GM12878 (cell line): ENCODE results near the gene PRSS1. TPM values are rescaled to one million over a fixed set of nuclear protein-coding genes. Genes with fewer than 3 reads are reported as not detected.
"Not testable (repeated sequence)": the region's sequence is repeated elsewhere in the genome, so short reads cannot be mapped to it uniquely, and the experiment has no call there.

Experiments
- ATAC-seq: fragments of 200-7000 bp; cut with Tn5 transposase; 3 replicates; pipeline ENCODE4 v1.9.1; 2020; ENCODE audit warnings: mild to moderate bottlenecking, moderate library complexity
- BruUV-seq: library from RNA; stranded (reverse); fragments of 400-500 nt; replicated peaks from 2 replicates; lab custom pipeline; 2021; lab: Mats Ljungman, UMichigan
- CTCF ChIA-PET: fragments of 300-600 bp; sonication (Branson Sonifier 250); formaldehyde crosslinking; extraction: SDS; loops from one replicate; lab custom pipeline; 2021; ENCODE audit warnings: inconsistent platforms; lab: Yijun Ruan, JAX
- POLR2A ChIA-PET: fragments of 350-600 bp; formaldehyde crosslinking; extraction: SDS; loops from one replicate; lab custom pipeline; 2021; ENCODE audit warnings: inconsistent platforms; lab: Charles Lee
- RAD21 ChIA-PET: fragments of 300-600 bp; sonication (Branson Sonifier 250); formaldehyde crosslinking; loops from one replicate; lab custom pipeline; 2023; ENCODE audit warnings: antibody characterized with exemption; ENCODE audit not compliant: unreplicated experiment; lab: Charles Lee
- SMC1A ChIA-PET: fragments of 300-600 bp; sonication (Branson Sonifier 250); formaldehyde crosslinking; loops from one replicate; lab custom pipeline; 2023; ENCODE audit not compliant: unreplicated experiment, uncharacterized antibody; lab: Charles Lee
- DNase-seq: peaks from one replicate; pipeline ENCODE4 v3.0.0-alpha.2; 2011; ENCODE audit warnings: low read depth, low spot score
- FAIRE-seq: peaks from 3 replicates; lab custom pipeline; 2011; peaks lifted over from hg19 to GRCh38; lab: Jason Lieb, UNC
- H2AFZ ChIP-seq: 2 replicates; pipeline ENCODE4 v1.6.0; 2011; ENCODE audit warnings: low read depth, low read length, control low read depth; ENCODE audit not compliant: control insufficient read depth
- H3K27ac ChIP-seq: 2 replicates; pipeline ENCODE4 v1.5.1; 2011; ENCODE audit warnings: control low read depth; ENCODE audit not compliant: control insufficient read depth, insufficient read depth
- H3K27me3 ChIP-seq, 2 experiments: replicated peaks in 1 of 2; 2 replicates each; pipeline versions ENCODE4 v1.6.0 to v1.6.1; 2011; ENCODE audit warnings: low read length in 1 of 2; ENCODE audit not compliant: control insufficient read depth in 2 of 2, insufficient read depth in 2 of 2
- H3K36me3 ChIP-seq, 2 experiments: 2 replicates each; pipeline ENCODE4 v1.5.1; 2011; ENCODE audit warnings: low read length in 1 of 2; ENCODE audit not compliant: control insufficient read depth in 2 of 2, insufficient read depth in 2 of 2
- H3K4me1 ChIP-seq: 2 replicates; pipeline ENCODE4 v1.6.1; 2011; ENCODE audit warnings: mild to moderate bottlenecking, low read length, moderate library complexity, mixed read lengths; ENCODE audit not compliant: control insufficient read depth, insufficient read depth
- H3K4me2 ChIP-seq: 2 replicates; pipeline ENCODE4 v1.6.0; 2011; ENCODE audit warnings: control low read depth; ENCODE audit not compliant: control insufficient read depth, insufficient read depth
- H3K4me3 ChIP-seq: fragments of 200-600 bp; sonication (generic); 2 replicates; pipeline ENCODE4 v1.5.1; 2016
- H3K79me2 ChIP-seq: 2 replicates; pipeline ENCODE4 v1.6.0; 2011; ENCODE audit warnings: low read length; ENCODE audit not compliant: control insufficient read depth, insufficient read depth
- H3K9ac ChIP-seq: 2 replicates; pipeline ENCODE4 v1.8.0; 2011; ENCODE audit warnings: low read length, control low read depth, mixed read lengths; ENCODE audit not compliant: control insufficient read depth, insufficient read depth
- H3K9me3 ChIP-seq: replicated peaks from 3 replicates; pipeline ENCODE4 v1.5.1; 2011; ENCODE audit warnings: mild to moderate bottlenecking, low read length; ENCODE audit not compliant: control insufficient read depth, insufficient read depth
- H4K20me1 ChIP-seq: 2 replicates; pipeline ENCODE4 v1.6.0; 2011; ENCODE audit not compliant: control insufficient read depth, insufficient read depth
- CBX3 ChIP-seq: fragments of 200-600 bp; sonication (generic); IDR thresholded peaks from 2 replicates; pipeline ENCODE4 v1.6.1; 2016; ENCODE audit warnings: low read depth, borderline replicate concordance
- FOXM1 ChIP-seq: IDR thresholded peaks from 2 replicates; pipeline ENCODE4 v1.6.1; 2012; ENCODE audit warnings: low read depth, mild to moderate bottlenecking, inconsistent platforms, low read length, moderate library complexity
- HDAC6 ChIP-seq: fragments of 200-600 bp; sonication (generic); IDR thresholded peaks from one replicate; pipeline ENCODE4 v1.8.0; 2017; ENCODE audit warnings: antibody characterized with exemption; ENCODE audit not compliant: unreplicated experiment
- MEF2B ChIP-seq: fragments of 450-650 bp; IDR thresholded peaks from 2 replicates; pipeline ENCODE4 v1.6.1; 2018; ENCODE audit warnings: mild to moderate bottlenecking, moderate library complexity; ENCODE audit not compliant: partially characterized antibody, poor library complexity, severe bottlenecking
- MTA2 ChIP-seq: fragments of 450-650 bp; IDR thresholded peaks from 2 replicates; pipeline ENCODE4 v1.6.1; 2016; ENCODE audit warnings: low read depth, mild to moderate bottlenecking, moderate library complexity
- NFYB ChIP-seq: IDR thresholded peaks from 2 replicates; pipeline ENCODE4 v1.6.1; 2011; ENCODE audit warnings: low read depth, mild to moderate bottlenecking, low read length, improper control_type of control experiment, moderate library complexity; ENCODE audit not compliant: insufficient read depth
- YBX1 ChIP-seq: fragments of 450-650 bp; IDR thresholded peaks from 2 replicates; pipeline ENCODE4 v1.6.1; 2016; ENCODE audit warnings: antibody characterized with exemption
- ZNF207 ChIP-seq: fragments of 450-650 bp; IDR thresholded peaks from 2 replicates; pipeline ENCODE4 v1.6.1; 2014; ENCODE audit warnings: antibody characterized with exemption, mild to moderate bottlenecking, borderline replicate concordance
- WGBS: methylation state at CpG from one replicate; pipeline ENCODE4 v1.1.6; 2016; ENCODE audit warnings: low lambda C conversion rate; ENCODE audit not compliant: insufficient replicate concordance, insufficient coverage; ENCODE audit errors: missing lambda C conversion rate; 5-methylcytosine and 5-hydroxymethylcytosine counted together
- in situ Hi-C: fragments of 300-500 bp; cut with MboI; formaldehyde crosslinking; loops from 9 replicates; pipeline ENCODE4 v1.14.3; 2018; ENCODE audit warnings: mixed read lengths
- intact Hi-C: fragments of 100-400 bp; cut with micrococcal nuclease; formaldehyde crosslinking; loops from one replicate; pipeline ENCODE4 v1.14.2; 2022; ENCODE audit not compliant: unreplicated experiment
- polyA plus RNA-seq, 11 experiments: library from polyadenylated mRNA; depleted of rRNA in 4 of 11; unstranded in 6 of 11; stranded (reverse) in 5 of 11; fragments of >200 nt; fragmentation: Nextera tagmentation in 4 of 11; fragmentation: Illumina TruSeq in 1 of 11; extraction: Ambion mirVana in 4 of 11; extraction: Trizol in 1 of 11; gene quantifications; 1 replicate in 1 of 11; 2 replicates in 10 of 11; pipeline versions ENCODE4 v1.2.1 to v1.2.3, GENCODE V29; 2011 to 2016; ENCODE audit warnings: inconsistent platforms in 2 of 11, missing spikeins in 2 of 11, low read depth in 1 of 11
- total RNA-seq, 4 experiments: library from RNA; depleted of rRNA in 3 of 4; stranded (reverse); fragments of >200 nt in 3 of 4; fragmentation: Illumina TruSeq in 1 of 4; extraction: Trizol in 1 of 4; gene quantifications; 2 replicates each; pipeline versions ENCODE4 v1.2.1 to v1.2.3, GENCODE V29; 2013 to 2021
- TF ChIP-seq, protein P1 (sequence below): fragments of 150-350 bp; IDR thresholded peaks from 2 replicates; pipeline ENCODE4 v1.6.1; 2016; ENCODE audit warnings: low read depth, low read length
- TF ChIP-seq, protein P2 (sequence below): IDR thresholded peaks from 2 replicates; pipeline ENCODE4 v1.6.1; 2012; ENCODE audit warnings: improper control_type of control experiment, low read depth, low read length; ENCODE audit not compliant: insufficient replicate concordance

The PRSS1 gene
- total and polyA plus RNA-seq, 10 of the 15 experiments (the other 5 are each of a cell fraction or from before 2014, with no cell fraction given), result 11.9 TPM; not detected in 9

GRCh38 chr7:142750321-142750938 is 1.2 kb downstream of the PRSS1 start (continued):
- TF ChIP-seq, protein P1, sequence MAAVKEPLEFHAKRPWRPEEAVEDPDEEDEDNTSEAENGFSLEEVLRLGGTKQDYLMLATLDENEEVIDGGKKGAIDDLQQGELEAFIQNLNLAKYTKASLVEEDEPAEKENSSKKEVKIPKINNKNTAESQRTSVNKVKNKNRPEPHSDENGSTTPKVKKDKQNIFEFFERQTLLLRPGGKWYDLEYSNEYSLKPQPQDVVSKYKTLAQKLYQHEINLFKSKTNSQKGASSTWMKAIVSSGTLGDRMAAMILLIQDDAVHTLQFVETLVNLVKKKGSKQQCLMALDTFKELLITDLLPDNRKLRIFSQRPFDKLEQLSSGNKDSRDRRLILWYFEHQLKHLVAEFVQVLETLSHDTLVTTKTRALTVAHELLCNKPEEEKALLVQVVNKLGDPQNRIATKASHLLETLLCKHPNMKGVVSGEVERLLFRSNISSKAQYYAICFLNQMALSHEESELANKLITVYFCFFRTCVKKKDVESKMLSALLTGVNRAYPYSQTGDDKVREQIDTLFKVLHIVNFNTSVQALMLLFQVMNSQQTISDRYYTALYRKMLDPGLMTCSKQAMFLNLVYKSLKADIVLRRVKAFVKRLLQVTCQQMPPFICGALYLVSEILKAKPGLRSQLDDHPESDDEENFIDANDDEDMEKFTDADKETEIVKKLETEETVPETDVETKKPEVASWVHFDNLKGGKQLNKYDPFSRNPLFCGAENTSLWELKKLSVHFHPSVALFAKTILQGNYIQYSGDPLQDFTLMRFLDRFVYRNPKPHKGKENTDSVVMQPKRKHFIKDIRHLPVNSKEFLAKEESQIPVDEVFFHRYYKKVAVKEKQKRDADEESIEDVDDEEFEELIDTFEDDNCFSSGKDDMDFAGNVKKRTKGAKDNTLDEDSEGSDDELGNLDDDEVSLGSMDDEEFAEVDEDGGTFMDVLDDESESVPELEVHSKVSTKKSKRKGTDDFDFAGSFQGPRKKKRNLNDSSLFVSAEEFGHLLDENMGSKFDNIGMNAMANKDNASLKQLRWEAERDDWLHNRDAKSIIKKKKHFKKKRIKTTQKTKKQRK, result no peak
- TF ChIP-seq FOXM1 (no peak), CBX3 (no peak), YBX1 (no peak), NFYB (no peak), MTA2 (no peak), MEF2B (no peak), ZNF207 (no peak), HDAC6 (no peak)
- TF ChIP-seq, protein P2, sequence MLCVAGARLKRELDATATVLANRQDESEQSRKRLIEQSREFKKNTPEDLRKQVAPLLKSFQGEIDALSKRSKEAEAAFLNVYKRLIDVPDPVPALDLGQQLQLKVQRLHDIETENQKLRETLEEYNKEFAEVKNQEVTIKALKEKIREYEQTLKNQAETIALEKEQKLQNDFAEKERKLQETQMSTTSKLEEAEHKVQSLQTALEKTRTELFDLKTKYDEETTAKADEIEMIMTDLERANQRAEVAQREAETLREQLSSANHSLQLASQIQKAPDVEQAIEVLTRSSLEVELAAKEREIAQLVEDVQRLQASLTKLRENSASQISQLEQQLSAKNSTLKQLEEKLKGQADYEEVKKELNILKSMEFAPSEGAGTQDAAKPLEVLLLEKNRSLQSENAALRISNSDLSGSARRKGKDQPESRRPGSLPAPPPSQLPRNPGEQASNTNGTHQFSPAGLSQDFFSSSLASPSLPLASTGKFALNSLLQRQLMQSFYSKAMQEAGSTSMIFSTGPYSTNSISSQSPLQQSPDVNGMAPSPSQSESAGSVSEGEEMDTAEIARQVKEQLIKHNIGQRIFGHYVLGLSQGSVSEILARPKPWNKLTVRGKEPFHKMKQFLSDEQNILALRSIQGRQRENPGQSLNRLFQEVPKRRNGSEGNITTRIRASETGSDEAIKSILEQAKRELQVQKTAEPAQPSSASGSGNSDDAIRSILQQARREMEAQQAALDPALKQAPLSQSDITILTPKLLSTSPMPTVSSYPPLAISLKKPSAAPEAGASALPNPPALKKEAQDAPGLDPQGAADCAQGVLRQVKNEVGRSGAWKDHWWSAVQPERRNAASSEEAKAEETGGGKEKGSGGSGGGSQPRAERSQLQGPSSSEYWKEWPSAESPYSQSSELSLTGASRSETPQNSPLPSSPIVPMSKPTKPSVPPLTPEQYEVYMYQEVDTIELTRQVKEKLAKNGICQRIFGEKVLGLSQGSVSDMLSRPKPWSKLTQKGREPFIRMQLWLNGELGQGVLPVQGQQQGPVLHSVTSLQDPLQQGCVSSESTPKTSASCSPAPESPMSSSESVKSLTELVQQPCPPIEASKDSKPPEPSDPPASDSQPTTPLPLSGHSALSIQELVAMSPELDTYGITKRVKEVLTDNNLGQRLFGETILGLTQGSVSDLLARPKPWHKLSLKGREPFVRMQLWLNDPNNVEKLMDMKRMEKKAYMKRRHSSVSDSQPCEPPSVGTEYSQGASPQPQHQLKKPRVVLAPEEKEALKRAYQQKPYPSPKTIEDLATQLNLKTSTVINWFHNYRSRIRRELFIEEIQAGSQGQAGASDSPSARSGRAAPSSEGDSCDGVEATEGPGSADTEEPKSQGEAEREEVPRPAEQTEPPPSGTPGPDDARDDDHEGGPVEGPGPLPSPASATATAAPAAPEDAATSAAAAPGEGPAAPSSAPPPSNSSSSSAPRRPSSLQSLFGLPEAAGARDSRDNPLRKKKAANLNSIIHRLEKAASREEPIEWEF, result no peak

GRCh38 chr7:142751526-142752175 is 2.4 kb downstream of the PRSS1 start:
- ATAC-seq, H3K4me3 ChIP-seq, H3K27ac ChIP-seq, SMC1A ChIA-PET, H2AFZ ChIP-seq, H3K9ac ChIP-seq, RAD21 ChIA-PET, H3K4me1 ChIP-seq, POLR2A ChIA-PET, H3K9me3 ChIP-seq, H3K79me2 ChIP-seq, in situ Hi-C loops, intact Hi-C loops, DNase-seq, H3K36me3 ChIP-seq, H3K4me2 ChIP-seq, FAIRE-seq, H4K20me1 ChIP-seq, BruUV-seq, H3K27me3 ChIP-seq: not testable (repeated sequence)
- CTCF ChIA-PET, result interaction anchor here (1.7 kb wide), 1 partner anchor 126 kb away, joined by 3 read pairs; no protein-coding TSS in a partner anchor
- 49% methylated on average over 14 of the region's 14 CpGs for WGBS
